Uterus (tissue), 4 donors: ENCODE data around the gene SPATC1L. TPM values are rescaled to one million over a fixed set of nuclear protein-coding genes. Genes with fewer than 3 reads are reported as not detected.
"Not testable (repeated sequence)": the region's sequence is repeated elsewhere in the genome, so short reads cannot be mapped to it uniquely, and the experiment has no call there.

Experiments
- DNase-seq, 2 donors: peaks; one replicate each; pipeline ENCODE4 v3.0.0-alpha.2; 2019 to 2020
- H3K27ac ChIP-seq, 2 donors: fragments of 200-600 bp; sonication (generic); 1 replicate in 1 of 2; 2 replicates in 1 of 2; pipeline ENCODE4 v1.5.1; 2016 to 2018
- H3K27me3 ChIP-seq, 2 donors: fragments of 200-600 bp; sonication (generic); one replicate each; pipeline ENCODE4 v1.5.1; 2018 to 2019; ENCODE audit warnings: control low read depth in 1 of 2
- H3K36me3 ChIP-seq, 2 donors: fragments of 200-600 bp; sonication (generic); one replicate each; pipeline ENCODE4 v1.5.1; 2019; ENCODE audit warnings: control low read depth in 1 of 2
- H3K4me1 ChIP-seq, 2 donors: fragments of 200-600 bp; sonication (generic); one replicate each; pipeline ENCODE4 v1.5.1; 2018 to 2019; ENCODE audit warnings: control low read depth in 1 of 2
- H3K4me3 ChIP-seq, 2 donors: fragments of 200-600 bp; sonication (generic); 1 replicate in 1 of 2; 2 replicates in 1 of 2; pipeline ENCODE4 v1.5.1; 2018 to 2019; ENCODE audit warnings: mild to moderate bottlenecking in 1 of 2
- H3K9me3 ChIP-seq, 2 donors: fragments of 200-600 bp; sonication (generic); one replicate each; pipeline ENCODE4 v1.5.1; 2019; ENCODE audit warnings: control low read depth in 1 of 2
- CTCF ChIP-seq, 4 experiments: fragments of 200-600 bp in 2 of 4; fragments of 450-650 bp in 2 of 4; sonication (generic) in 2 of 4; IDR thresholded peaks; one replicate each; pipeline ENCODE4 v1.5.1; 2016 to 2019; ENCODE audit warnings: antibody characterized with exemption in 4 of 4, mild to moderate bottlenecking in 2 of 4, moderate library complexity in 1 of 4
- POLR2A ChIP-seq, 2 donors: fragments of 450-650 bp; IDR thresholded peaks; one replicate each; pipeline ENCODE4 v1.6.1; 2016; ENCODE audit warnings: antibody characterized with exemption in 2 of 2, mild to moderate bottlenecking in 1 of 2, moderate library complexity in 1 of 2
- intact Hi-C: fragments of 100-400 bp; cut with DNase I; formaldehyde crosslinking; loops from one replicate; pipeline ENCODE4 v1.15.1; 2023; ENCODE audit warnings: low total_unique reads
- total RNA-seq, 4 donors: library from RNA; depleted of rRNA in 3 of 4; stranded (reverse); fragments of >200 nt in 3 of 4; gene quantifications; one replicate each; pipeline versions ENCODE4 v1.1.0 to v1.2.4, GENCODE V29; 2014 to 2023
- donor health status: DM: yes; HTN: yes; CAD: no.

SPATC1L gene
- total RNA-seq, 4 donors from 2014 or later = 4.9 to 10.0 (median 6.4) TPM; not detected in 1

- peak; percentile 19 to 21 for DNase-seq
- Histone ChIP-seq H3K27ac (no peak overlapping the region), H3K36me3 (no peaks in the 10 kb centered on the region), H3K4me3 (no peak overlapping the region), H3K4me1 (no peaks in the 10 kb centered on the region), H3K9me3 (no peaks in the 10 kb centered on the region), H3K27me3 (no peaks in the 10 kb centered on the region)
- TF ChIP-seq CTCF (IDR thresholded peaks at IDR 0.05) (no peak), POLR2A (IDR thresholded peaks at IDR 0.05) (no peak)
- intact Hi-C loops = no loop called here
Measured at GRCh38 chr21:46145159-46145839, 39.0 kb downstream of the SPATC1L start.

GRCh38 chr21:46144464-46145070, 39.7 kb downstream of the SPATC1L start:
- intact Hi-C loops = no loop called here
- no peak overlapping the region for H3K27ac ChIP-seq
- H3K27me3 ChIP-seq = no peaks in the 10 kb centered on the region
- H3K9me3 ChIP-seq = no peaks in the 10 kb centered on the region
- no peaks in the 10 kb centered on the region for H3K4me1 ChIP-seq
- DNase-seq = peak in 1 of 2 donors; percentile 13
- no peak overlapping the region for H3K4me3 ChIP-seq
- TF ChIP-seq POLR2A (IDR thresholded peaks at IDR 0.05) (no peak), CTCF (IDR thresholded peaks at IDR 0.05) (no peak)
- H3K36me3 ChIP-seq = no peaks in the 10 kb centered on the region

DNA sequence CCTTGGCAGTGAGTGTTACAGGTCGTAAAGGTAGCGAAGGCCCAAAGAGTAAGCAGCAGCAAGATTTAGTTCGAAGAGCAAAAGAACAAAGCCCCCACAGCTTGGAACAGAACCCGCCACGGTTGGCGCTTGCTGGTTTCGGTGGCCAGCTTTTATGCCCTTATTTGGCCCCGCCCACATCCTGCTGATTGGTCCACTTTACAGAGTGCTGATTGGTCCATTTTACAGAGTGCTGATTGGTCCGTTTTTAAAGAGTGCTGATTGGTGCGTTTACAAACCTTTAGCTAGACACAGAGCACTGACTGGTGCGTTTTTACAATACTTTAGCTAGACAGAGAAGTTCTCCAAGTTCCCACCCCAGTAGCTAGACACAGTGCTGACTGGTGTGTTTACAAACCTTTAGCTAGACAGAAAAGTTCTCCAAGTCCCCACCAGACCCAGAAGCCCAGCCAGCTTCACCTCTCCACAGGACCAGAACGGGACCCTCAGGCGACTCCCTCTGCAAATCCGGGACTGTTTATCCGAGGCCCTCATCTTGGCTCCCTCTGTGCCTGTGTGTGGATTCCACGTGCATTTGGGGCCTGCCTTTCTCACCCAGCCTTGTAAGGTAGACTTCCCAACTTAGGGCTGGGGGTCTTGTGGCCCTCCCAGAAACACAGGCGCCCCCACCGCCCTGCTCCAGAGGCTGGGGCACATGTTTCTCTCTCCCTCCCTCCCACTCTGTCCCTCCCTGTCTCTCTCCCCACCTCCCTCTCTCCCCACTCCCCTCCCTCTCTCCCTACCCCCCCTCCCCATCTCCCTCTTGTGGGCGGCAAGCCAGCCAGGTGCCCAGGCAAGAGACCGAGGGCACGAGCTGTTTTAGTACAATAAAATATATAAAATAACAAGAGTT, 41.4 kb downstream of the SPATC1L start:
- DNase-seq = peak; percentile 17 to 18
- TF ChIP-seq CTCF (IDR thresholded peaks at IDR 0.05) (no peak), POLR2A (IDR thresholded peaks at IDR 0.05) (no peak)
- Histone ChIP-seq H3K27me3 (no peaks in the 10 kb centered on the region), H3K36me3 (no peaks in the 10 kb centered on the region), H3K9me3 (no peaks in the 10 kb centered on the region), H3K27ac (peak overlapping the region; percentile 74 to 83), H3K4me3 (no peak overlapping the region), H3K4me1 (no peaks in the 10 kb centered on the region)
- intact Hi-C loops = no loop called here

DNA sequence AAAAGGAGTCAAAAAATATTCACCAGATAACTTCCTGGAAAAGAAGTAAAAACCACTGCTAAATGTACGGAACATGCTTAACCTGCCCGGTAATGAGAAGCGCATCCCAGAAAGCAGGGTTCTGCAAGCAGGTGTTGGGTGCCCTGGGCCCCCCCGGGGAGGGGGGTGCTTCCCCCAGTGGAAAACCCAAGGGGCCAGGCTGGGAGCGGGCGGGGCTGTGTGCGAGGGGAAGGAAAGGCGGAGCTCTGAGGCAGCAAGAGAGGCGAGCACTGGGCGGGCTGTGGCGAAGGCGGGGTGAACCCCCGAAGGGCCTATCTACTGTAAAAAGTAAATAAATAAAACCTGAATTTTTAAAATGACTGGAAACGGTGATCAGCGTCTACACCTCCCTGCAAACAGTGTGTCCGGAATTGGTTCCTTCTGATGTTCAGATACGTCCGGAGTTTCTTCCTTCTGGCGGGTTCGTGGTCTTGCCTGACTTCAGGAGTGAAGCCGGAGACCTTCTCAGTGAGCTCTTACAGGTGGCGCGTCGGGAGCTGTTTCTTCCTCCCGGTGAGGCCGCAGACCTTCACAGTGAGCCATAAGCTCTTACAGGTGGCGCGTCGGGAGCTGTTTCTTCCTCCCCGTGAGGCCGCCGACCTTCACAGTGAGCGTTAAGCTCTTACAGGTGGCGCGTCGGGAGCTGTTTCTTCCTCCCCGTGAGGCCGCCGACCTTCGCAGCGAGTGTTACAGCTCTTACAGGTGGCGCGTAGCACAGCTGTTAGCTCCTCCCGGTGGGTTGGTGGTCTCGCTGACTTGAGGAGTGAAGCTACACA, 42.3 kb downstream of the SPATC1L start:
- H3K27me3 ChIP-seq = no peaks in the 10 kb centered on the region
- DNase-seq = peak; percentile 15 to 20

GRCh38 chr21:46140352-46141003, 43.8 kb downstream of the SPATC1L start:
- H3K27ac ChIP-seq, H3K36me3 ChIP-seq, H3K4me1 ChIP-seq, H3K27me3 ChIP-seq, intact Hi-C loops, H3K9me3 ChIP-seq, H3K4me3 ChIP-seq, DNase-seq: not testable (repeated sequence)

More for the DNA sequence above, 42.3 kb downstream of the SPATC1L start:
- H3K27ac ChIP-seq = no peak overlapping the region
- intact Hi-C loops = no loop called here
- H3K36me3 ChIP-seq = no peaks in the 10 kb centered on the region
- no peaks in the 10 kb centered on the region for H3K9me3 ChIP-seq
- H3K4me3 ChIP-seq = no peak overlapping the region
- H3K4me1 ChIP-seq = no peaks in the 10 kb centered on the region
- no peak for TF ChIP-seq CTCF (IDR thresholded peaks at IDR 0.05)
- TF ChIP-seq POLR2A (IDR thresholded peaks at IDR 0.05) = no peak
